ENCODE data around the gene ZNF195. TPM values are rescaled to one million over a fixed set of nuclear protein-coding genes. Genes with fewer than 3 reads are reported as not detected.
A peak's percentile ranks its signal among the peaks of the same experiment; 100 is the strongest.
"Not testable (repeated sequence)": the region's sequence is repeated elsewhere in the genome, so short reads cannot be mapped to it uniquely, and the experiment has no call there.

Gene ZNF195
- total and polyA plus RNA-seq, 2 donors from 2014 or later = 12.9 to 25.3 TPM

- not testable (repeated sequence) for H3K36me3 ChIP-seq (ENCODE audit: control insufficient read depth in 2 of 3, insufficient read depth in 3 of 3, low read length in 3 of 3); FAIRE-seq; H3K4me1 ChIP-seq (ENCODE audit: control insufficient read depth in 2 of 3, insufficient read depth in 2 of 3, low read depth in 1 of 3, low read length in 3 of 3)
Observed at GRCh38 chr11:3330064-3330463, 48.9 kb downstream of the ZNF195 start.

GRCh38 chr11:3328503-3328902 is 50.4 kb downstream of the ZNF195 start:
- H3K4me3 ChIP-seq (ENCODE audit: low read length in 3 of 3); intact Hi-C loops (cut with DNase I); H3K27ac ChIP-seq (ENCODE audit: low read depth in 2 of 2, low read length in 2 of 2); H3K27me3 ChIP-seq (ENCODE audit: control insufficient read depth, insufficient read depth, low read length); FAIRE-seq; DNase-seq; H3K36me3 ChIP-seq (ENCODE audit: control insufficient read depth in 2 of 3, insufficient read depth in 3 of 3, low read length in 3 of 3); H3K9ac ChIP-seq (ENCODE audit: low read length in 3 of 3); H3K4me1 ChIP-seq (ENCODE audit: control insufficient read depth in 2 of 3, insufficient read depth in 2 of 3, low read depth in 1 of 3, low read length in 3 of 3); H3K9me3 ChIP-seq (ENCODE audit: control insufficient read depth in 2 of 3, insufficient read depth in 1 of 3, low read length in 3 of 3): not testable (repeated sequence)

More at GRCh38 chr11:3330064-3330463, 48.9 kb downstream of the ZNF195 start:
- H3K27ac ChIP-seq (ENCODE audit: low read depth in 2 of 2, low read length in 2 of 2); DNase-seq; intact Hi-C loops (cut with DNase I); H3K4me3 ChIP-seq (ENCODE audit: low read length in 3 of 3); H3K27me3 ChIP-seq (ENCODE audit: control insufficient read depth, insufficient read depth, low read length); H3K9me3 ChIP-seq (ENCODE audit: control insufficient read depth in 2 of 3, insufficient read depth in 1 of 3, low read length in 3 of 3); H3K9ac ChIP-seq (ENCODE audit: low read length in 3 of 3): not testable (repeated sequence)

GRCh38 chr11:3326450-3326849 is 52.5 kb downstream of the ZNF195 start:
- DNase-seq, FAIRE-seq: not testable (repeated sequence)

GRCh38 chr11:3324724-3325123 is 54.2 kb downstream of the ZNF195 start:
- peak; percentile 90 for FAIRE-seq
- H3K9me3 ChIP-seq (ENCODE audit: control insufficient read depth in 2 of 3, insufficient read depth in 1 of 3, low read length in 3 of 3); H3K27me3 ChIP-seq (ENCODE audit: control insufficient read depth, insufficient read depth, low read length); H3K27ac ChIP-seq (ENCODE audit: low read depth in 2 of 2, low read length in 2 of 2); intact Hi-C loops (cut with DNase I); DNase-seq; H3K36me3 ChIP-seq (ENCODE audit: control insufficient read depth in 2 of 3, insufficient read depth in 3 of 3, low read length in 3 of 3); H3K4me1 ChIP-seq (ENCODE audit: control insufficient read depth in 2 of 3, insufficient read depth in 2 of 3, low read depth in 1 of 3, low read length in 3 of 3); H3K4me3 ChIP-seq (ENCODE audit: low read length in 3 of 3); H3K9ac ChIP-seq (ENCODE audit: low read length in 3 of 3): not testable (repeated sequence)

More at GRCh38 chr11:3326450-3326849, 52.5 kb downstream of the ZNF195 start:
- H3K9me3 ChIP-seq (ENCODE audit: control insufficient read depth in 2 of 3, insufficient read depth in 1 of 3, low read length in 3 of 3); intact Hi-C loops (cut with DNase I); H3K9ac ChIP-seq (ENCODE audit: low read length in 3 of 3); H3K36me3 ChIP-seq (ENCODE audit: control insufficient read depth in 2 of 3, insufficient read depth in 3 of 3, low read length in 3 of 3); H3K27ac ChIP-seq (ENCODE audit: low read depth in 2 of 2, low read length in 2 of 2); H3K27me3 ChIP-seq (ENCODE audit: control insufficient read depth, insufficient read depth, low read length); H3K4me3 ChIP-seq (ENCODE audit: low read length in 3 of 3); H3K4me1 ChIP-seq (ENCODE audit: control insufficient read depth in 2 of 3, insufficient read depth in 2 of 3, low read depth in 1 of 3, low read length in 3 of 3): not testable (repeated sequence)

Other genes with a start within 250 kb of the ZNF195 start
- gene OSBPL5, start 213.8 kb downstream of the ZNF195 start, total RNA-seq = 63.0 TPM
- 8.5 TPM for gene OSBPL5, start 213.8 kb downstream of the ZNF195 start, polyA plus RNA-seq (ENCODE audit: insufficient read depth, low read depth, low replicate concordance)
- not detected for gene MRGPRG, start 160.3 kb downstream of the ZNF195 start, total RNA-seq
- gene MRGPRG, start 160.3 kb downstream of the ZNF195 start, polyA plus RNA-seq (ENCODE audit: insufficient read depth, low read depth, low replicate concordance) = not detected
- gene MRGPRE, start 146.7 kb downstream of the ZNF195 start, total RNA-seq = 0.22 TPM
- not detected for gene MRGPRE, start 146.7 kb downstream of the ZNF195 start, polyA plus RNA-seq (ENCODE audit: insufficient read depth, low read depth, low replicate concordance)

All from kidney (tissue), 11 donors.